GM23248 (cell line): ENCODE data around the gene AK5. TPM values are rescaled to one million over a fixed set of nuclear protein-coding genes. Genes with fewer than 3 reads are reported as not detected.

Experiments used
- DNase-seq: peaks from one replicate; pipeline ENCODE4 v3.0.0-alpha.2; 2015
- H2AFZ ChIP-seq: fragments of 200-600 bp; sonication (generic); 2 replicates; pipeline ENCODE4 v1.6.1; 2016; ENCODE audit warnings: antibody characterized with exemption
- H3F3A ChIP-seq: fragments of 200-600 bp; sonication (generic); 2 replicates; pipeline ENCODE4 v1.6.1; 2016; ENCODE audit warnings: mild to moderate bottlenecking, antibody characterized with exemption, mixed run types; ENCODE audit not compliant: insufficient read depth
- H3K27ac ChIP-seq: fragments of 200-600 bp; sonication (generic); 2 replicates; pipeline ENCODE4 v1.5.1; 2016; ENCODE audit warnings: mild to moderate bottlenecking
- H3K27me3 ChIP-seq: fragments of 200-600 bp; sonication (generic); replicated peaks from 2 replicates; pipeline ENCODE4 v1.6.1; 2016; ENCODE audit warnings: mild to moderate bottlenecking; ENCODE audit not compliant: insufficient read depth
- H3K36me3 ChIP-seq: fragments of 200-600 bp; sonication (generic); 2 replicates; pipeline ENCODE4 v1.6.1; 2016; ENCODE audit warnings: low read depth, mild to moderate bottlenecking
- H3K4me1 ChIP-seq: fragments of 200-600 bp; sonication (generic); 2 replicates; pipeline ENCODE4 v1.6.1; 2016; ENCODE audit warnings: mild to moderate bottlenecking; ENCODE audit not compliant: insufficient read depth
- H3K4me2 ChIP-seq: fragments of 200-600 bp; sonication (generic); one replicate; pipeline ENCODE4 v1.6.1; 2016; ENCODE audit warnings: mild to moderate bottlenecking; ENCODE audit not compliant: unreplicated experiment
- H3K4me3 ChIP-seq: fragments of 200-600 bp; sonication (generic); 2 replicates; pipeline ENCODE4 v1.5.1; 2016; ENCODE audit warnings: mild to moderate bottlenecking
- H3K79me2 ChIP-seq: fragments of 200-600 bp; sonication (generic); 2 replicates; pipeline ENCODE4 v1.6.1; 2016; ENCODE audit warnings: mild to moderate bottlenecking; ENCODE audit not compliant: insufficient read depth
- H3K9ac ChIP-seq: fragments of 200-600 bp; sonication (generic); 2 replicates; pipeline ENCODE4 v1.6.1; 2016; ENCODE audit warnings: mild to moderate bottlenecking
- H3K9me2 ChIP-seq: fragments of 200-600 bp; sonication (generic); 2 replicates; pipeline ENCODE4 v1.6.1; 2016; ENCODE audit warnings: mixed run types, mild to moderate bottlenecking, moderate library complexity; ENCODE audit not compliant: insufficient read depth
- H3K9me3 ChIP-seq: fragments of 200-600 bp; sonication (generic); one replicate; pipeline ENCODE4 v1.6.1; 2017; ENCODE audit warnings: low read depth
- H4K20me1 ChIP-seq: fragments of 200-600 bp; sonication (generic); 2 replicates; pipeline ENCODE4 v1.6.0; 2016; ENCODE audit not compliant: insufficient read depth
- EZH2 ChIP-seq: fragments of 200-600 bp; sonication (generic); IDR thresholded peaks from 2 replicates; pipeline ENCODE4 v1.6.1; 2018; ENCODE audit warnings: antibody characterized with exemption, mild to moderate bottlenecking; ENCODE audit not compliant: insufficient read depth, poor library complexity, severe bottlenecking
- EZH2phosphoT487 ChIP-seq: fragments of 200-600 bp; sonication (generic); IDR thresholded peaks from 2 replicates; pipeline ENCODE4 v1.6.1; 2018; ENCODE audit warnings: antibody characterized with exemption, moderate library complexity, mild to moderate bottlenecking, low read depth; ENCODE audit not compliant: insufficient read depth
- WGBS, 2 experiments: methylation state at CpG; one replicate each; pipeline ENCODE4 v1.1.6; 2015 to 2017; ENCODE audit warnings: low lambda C conversion rate in 2 of 2, low coverage in 1 of 2; ENCODE audit errors: missing lambda C conversion rate in 2 of 2; 5-methylcytosine and 5-hydroxymethylcytosine counted together
- in situ Hi-C: fragments of 300-500 bp; cut with MboI; formaldehyde crosslinking; loops from 2 replicates; pipeline ENCODE4 v1.15.0; 2020
- polyA plus RNA-seq: library from polyadenylated mRNA; unstranded; fragments of >200 nt; fragmentation: Nextera tagmentation; extraction: Ambion mirVana; gene quantifications from 2 replicates; pipeline ENCODE4 v1.2.1, GENCODE V29; 2016
- total RNA-seq: library from RNA; depleted of rRNA; stranded (reverse); fragments of >200 nt; shearing (Covaris generic); gene quantifications from 2 replicates; pipeline ENCODE4 v1.2.3, GENCODE V29; 2014

AK5 gene
- total and polyA plus RNA-seq, 2 experiments from 2014 or later = 65.3 to 78.8 TPM

DNA sequence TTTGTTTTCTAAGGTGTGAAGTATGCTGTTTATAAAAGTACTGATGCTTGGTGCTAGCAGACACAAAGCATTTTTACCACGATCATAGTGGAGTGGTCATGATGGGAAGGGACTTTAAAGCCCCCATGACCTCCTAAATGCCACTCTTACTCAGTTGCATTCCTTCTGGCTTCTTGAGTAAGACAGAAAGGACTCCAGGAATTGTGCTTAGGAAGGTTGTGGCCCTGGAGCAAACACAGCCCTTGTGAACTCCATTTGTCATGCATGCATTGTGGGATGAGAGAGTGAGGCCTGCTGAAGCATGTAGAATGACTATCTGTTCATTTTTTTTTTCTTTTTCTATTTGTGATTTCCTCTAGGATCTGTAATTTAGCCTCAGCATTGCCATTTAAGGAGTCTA is 34.2 kb downstream of the AK5 start:
- H4K20me1 ChIP-seq = no peaks in the 10 kb centered on the region
- H3K9me2 ChIP-seq = 0 out of 2 replicates have a peak, but pooled peaks cover 3% of the 10 kb centered on the region
- H3K4me2 ChIP-seq = peak overlapping the region; percentile 31
- peak overlapping the region; percentile 43; the same call in 1 of the 2 replicates for H2AFZ ChIP-seq
- peak; percentile 57 for DNase-seq
- H3F3A ChIP-seq = peaks cover 54% of the 10 kb centered on the region
- in situ Hi-C loops = no loop called here
- no peaks in the 10 kb centered on the region for H3K9me3 ChIP-seq
- no peaks in the 10 kb centered on the region for H3K36me3 ChIP-seq
- H3K9ac ChIP-seq = no peak overlapping the region
- H3K4me3 ChIP-seq = no peak overlapping the region
- WGBS, 2 experiments = 65 to 67% methylated on average over 1 of the region's 1 CpG
- H3K27me3 ChIP-seq = no peaks in the 10 kb centered on the region
- H3K27ac ChIP-seq = peak overlapping the region; percentile 57
- TF ChIP-seq EZH2phosphoT487 (no peak), EZH2 (no peak)
- peaks cover 42% of the 10 kb centered on the region for H3K4me1 ChIP-seq
- 0 out of 2 replicates have a peak, but pooled peaks cover 8% of the 10 kb centered on the region for H3K79me2 ChIP-seq

DNA sequence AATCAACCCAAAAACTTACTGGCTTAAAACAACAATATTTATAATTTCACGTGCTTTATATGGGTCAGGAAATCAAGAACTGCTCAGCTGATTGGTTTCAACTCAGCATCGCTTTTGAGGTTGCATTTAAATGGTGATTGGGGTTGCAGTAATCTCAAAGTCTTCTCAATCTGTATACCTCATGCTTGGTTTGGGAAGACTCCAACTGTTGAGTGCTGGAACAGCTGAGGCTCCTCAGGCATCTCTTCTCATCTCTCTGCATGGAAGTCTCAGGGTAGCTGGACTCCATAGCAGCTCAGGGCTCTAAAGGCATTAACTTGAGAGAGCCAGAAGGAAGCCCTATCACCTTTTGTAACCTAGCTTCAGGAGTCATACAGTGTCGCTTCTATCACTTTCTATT is 35.1 kb downstream of the AK5 start:
- 85 to 88% methylated on average over 3 of the region's 3 CpGs for WGBS, 2 experiments
- H3K4me1 ChIP-seq = peaks cover 51% of the 10 kb centered on the region
- peak; percentile 17 for DNase-seq

DNA sequence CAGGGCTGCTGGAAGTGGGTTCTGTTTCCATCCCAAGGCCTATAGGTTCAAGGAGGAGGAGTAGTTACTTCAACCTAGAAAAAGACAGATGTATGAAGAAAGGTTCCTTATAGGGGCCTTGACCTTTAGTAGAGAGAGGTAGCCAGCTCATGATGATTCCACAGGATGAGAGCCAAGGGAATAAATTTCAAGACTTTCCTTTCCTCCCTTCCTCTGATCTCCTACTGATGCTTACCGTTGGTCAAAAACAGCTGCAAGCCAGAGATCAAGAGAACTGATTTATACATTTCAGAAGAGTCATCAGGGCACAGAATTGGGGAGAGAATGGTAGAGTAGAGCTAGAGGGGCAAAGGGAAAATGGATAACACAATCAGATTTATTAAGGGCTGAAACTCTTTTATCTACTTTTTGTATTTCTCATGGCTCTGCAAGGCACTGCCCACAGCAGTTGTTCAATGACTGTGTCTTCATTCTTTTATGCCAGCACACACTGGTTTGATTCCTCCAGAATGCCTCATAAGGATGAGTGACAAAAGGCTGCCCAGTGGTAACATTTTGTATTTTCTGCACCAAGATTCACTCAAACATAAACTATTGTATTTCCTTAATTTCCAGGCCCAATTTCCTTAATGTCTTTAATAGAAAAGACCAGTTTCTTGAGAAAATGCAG is 37.4 kb downstream of the AK5 start:
- H3K27ac ChIP-seq = peak overlapping the region; percentile 70
- DNase-seq = peak; percentile 80

More for the DNA sequence above, 35.1 kb downstream of the AK5 start:
- H3K36me3 ChIP-seq = no peaks in the 10 kb centered on the region
- H3F3A ChIP-seq = peaks cover 63% of the 10 kb centered on the region
- in situ Hi-C loops = no loop called here
- TF ChIP-seq EZH2 = no peak
- TF ChIP-seq EZH2phosphoT487 = no peak
- no peaks in the 10 kb centered on the region for H3K9me3 ChIP-seq
- 0 out of 2 replicates have a peak, but pooled peaks cover 8% of the 10 kb centered on the region for H3K79me2 ChIP-seq
- no peak overlapping the region for H2AFZ ChIP-seq
- H4K20me1 ChIP-seq = no peaks in the 10 kb centered on the region
- no peak overlapping the region for H3K4me3 ChIP-seq
- H3K9ac ChIP-seq = no peak overlapping the region
- H3K27me3 ChIP-seq = no peaks in the 10 kb centered on the region
- H3K4me2 ChIP-seq = no peak overlapping the region
- H3K9me2 ChIP-seq = 0 out of 2 replicates have a peak, but pooled peaks cover 3% of the 10 kb centered on the region
- 0 out of 2 replicates have a peak overlapping the region, but pooled peaks have one; percentile 57 for H3K27ac ChIP-seq

DNA sequence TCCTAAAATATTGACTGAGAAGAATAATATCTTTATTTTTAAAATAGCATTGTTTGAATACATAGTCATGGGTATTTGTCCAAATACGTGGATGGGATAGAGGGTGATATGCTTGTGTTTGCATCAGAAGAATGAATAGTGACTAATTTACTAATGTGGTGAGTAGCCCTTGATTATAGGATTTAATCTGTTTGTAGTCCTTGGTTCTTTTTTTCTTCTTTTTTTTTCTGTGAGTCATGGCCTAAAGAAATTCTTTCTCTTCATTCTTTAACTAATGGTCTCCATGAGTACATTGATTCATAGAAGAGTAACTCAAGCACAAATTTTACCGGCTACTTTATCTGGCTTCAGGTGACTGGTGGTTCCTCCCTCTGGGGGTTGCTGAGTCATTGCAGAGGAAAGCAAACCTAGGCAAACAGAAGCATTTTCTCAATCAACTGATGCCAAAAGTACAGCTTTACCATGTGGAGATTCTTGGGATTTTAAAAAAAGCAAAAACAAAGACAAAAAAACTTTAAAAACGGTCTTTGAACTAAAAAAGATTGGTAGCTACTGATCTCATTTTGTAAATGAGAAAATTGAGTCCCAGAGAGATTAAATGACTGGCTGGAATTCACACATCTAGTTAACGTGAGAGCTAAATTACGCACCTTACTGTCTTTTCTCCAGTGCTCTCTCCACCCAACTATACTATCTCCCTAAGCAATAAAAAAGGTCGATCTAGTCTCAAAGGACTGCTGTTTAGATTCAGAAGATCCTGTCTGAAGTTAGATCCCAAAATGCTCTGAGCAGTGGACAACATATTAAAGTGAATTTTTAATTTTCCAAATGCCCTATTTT is 40.5 kb downstream of the AK5 start:
- peak overlapping the region; percentile 47 for H3K9ac ChIP-seq
- H3K4me3 ChIP-seq = peak overlapping the region; percentile 23; the same call in 1 of the 2 replicates
- no peaks in the 10 kb centered on the region for H3K36me3 ChIP-seq
- 56 to 59% methylated on average over 6 of the region's 6 CpGs for WGBS, 2 experiments
- H3K27me3 ChIP-seq = no peaks in the 10 kb centered on the region
- DNase-seq = peak; percentile 90
- H3K27ac ChIP-seq = peak overlapping the region; percentile 80
- H3K4me1 ChIP-seq = peaks cover 53% of the 10 kb centered on the region
- in situ Hi-C loops = no loop called here
- TF ChIP-seq EZH2phosphoT487 (no peak), EZH2 (no peak)
- 0 out of 2 replicates have a peak, but pooled peaks cover 3% of the 10 kb centered on the region for H3K9me2 ChIP-seq
- no peaks in the 10 kb centered on the region for H4K20me1 ChIP-seq
- H3K79me2 ChIP-seq = 0 out of 2 replicates have a peak, but pooled peaks cover 9% of the 10 kb centered on the region
- no peaks in the 10 kb centered on the region for H3K9me3 ChIP-seq
- peak overlapping the region; percentile 34 for H2AFZ ChIP-seq
- H3F3A ChIP-seq = peaks cover 57% of the 10 kb centered on the region
- H3K4me2 ChIP-seq = peak overlapping the region; percentile 63

More for the DNA sequence above, 37.4 kb downstream of the AK5 start:
- Histone ChIP-seq H2AFZ (peak overlapping the region; percentile 35; the same call in 1 of the 2 replicates), H3K4me1 (peaks cover 70% of the 10 kb centered on the region), H4K20me1 (no peaks in the 10 kb centered on the region), H3F3A (peaks cover 74% of the 10 kb centered on the region), H3K27me3 (no peaks in the 10 kb centered on the region), H3K79me2 (0 out of 2 replicates have a peak, but pooled peaks cover 8% of the 10 kb centered on the region), H3K9me3 (no peaks in the 10 kb centered on the region), H3K9me2 (0 out of 2 replicates have a peak, but pooled peaks cover 3% of the 10 kb centered on the region), H3K4me3 (peak overlapping the region; percentile 17; the same call in 1 of the 2 replicates), H3K4me2 (peak overlapping the region; percentile 9), H3K9ac (peak overlapping the region; percentile 11; the same call in 1 of the 2 replicates), H3K36me3 (no peaks in the 10 kb centered on the region)
- TF ChIP-seq EZH2phosphoT487 (no peak), EZH2 (no peak)
- in situ Hi-C loops = no loop called here
- 0% methylated on average over 1 of the region's 1 CpG for WGBS, 2 experiments
